Measurements from ENCODE around the gene ANKRD55.
"Not testable (repeated sequence)": the region's sequence is repeated elsewhere in the genome, so short reads cannot be mapped to it uniquely, and the experiment has no call there.

Gene ANKRD55

DNA sequence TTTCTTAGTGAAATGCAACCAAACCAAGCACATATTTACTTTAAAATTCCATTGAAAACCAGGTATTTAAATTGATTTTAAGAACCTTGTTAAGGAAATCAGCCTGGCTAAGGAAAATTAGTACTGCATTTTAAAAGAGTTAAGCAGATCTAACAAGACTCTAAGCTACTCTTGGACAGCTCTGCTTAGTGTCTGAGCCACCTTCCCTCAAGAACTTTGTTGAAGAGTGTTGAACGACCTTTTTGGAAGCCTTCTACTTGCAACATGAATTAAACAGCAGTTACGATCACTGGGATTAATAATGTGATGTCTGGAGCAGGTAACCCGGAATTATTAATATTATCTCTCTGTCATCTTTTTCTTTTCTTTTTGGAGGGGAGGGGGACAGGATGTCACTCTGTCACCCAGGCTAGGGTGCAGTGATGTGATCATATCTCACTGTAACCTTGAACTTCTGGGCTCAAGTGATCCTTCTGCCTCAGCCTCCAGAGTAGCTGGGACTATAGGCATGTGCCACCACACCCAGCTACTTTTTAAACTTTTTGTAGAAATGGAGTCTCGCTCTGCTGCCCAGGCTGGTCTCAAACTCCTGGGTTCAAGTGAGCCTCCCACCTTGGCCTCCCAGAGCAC lies 74.7 kb downstream of the ANKRD55 start:
- H3K36me3 ChIP-seq (ENCODE audit: insufficient read depth, low read length), result no peaks in the 10 kb centered on the region
- H2AFZ ChIP-seq (ENCODE audit: low read length, unreplicated experiment), result no peak overlapping the region
- H3K27me3 ChIP-seq (ENCODE audit: insufficient read depth, low read length), result no peaks in the 10 kb centered on the region
- H3K4me3 ChIP-seq (ENCODE audit: low read depth, low read length), result no peak overlapping the region
- H3K4me1 ChIP-seq (ENCODE audit: control insufficient read depth, insufficient read depth, low read length, unreplicated experiment), result no peaks in the 10 kb centered on the region
- no peaks in the 10 kb centered on the region for H3K79me2 ChIP-seq (ENCODE audit: control insufficient read depth, insufficient read depth, low read length, unreplicated experiment)
- no peak overlapping the region for H3K27ac ChIP-seq (ENCODE audit: low read depth, low read length)

DNA sequence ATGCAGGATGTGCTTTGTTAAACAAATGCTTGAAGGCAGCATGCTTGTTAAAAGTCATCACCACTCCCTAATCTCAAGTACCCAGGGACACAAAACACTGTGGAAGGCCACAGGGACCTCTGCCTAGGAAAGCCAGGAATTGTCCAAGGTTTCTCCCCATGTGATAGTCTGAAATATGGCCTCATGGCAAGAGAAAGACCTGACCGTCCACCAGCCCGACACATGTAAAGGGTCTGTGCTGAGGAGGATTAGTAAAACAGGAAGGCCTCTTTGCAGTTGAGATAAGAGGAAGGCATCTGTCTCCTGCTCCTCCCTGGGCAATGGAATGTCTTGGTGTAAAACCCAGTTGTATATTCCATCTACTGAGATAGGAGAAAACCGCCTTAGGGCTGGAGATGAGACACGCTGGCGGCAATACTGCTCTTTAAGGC lies 75.9 kb downstream of the ANKRD55 start:
- H3K4me3 ChIP-seq (ENCODE audit: low read depth, low read length); H3K36me3 ChIP-seq (ENCODE audit: insufficient read depth, low read length); H3K79me2 ChIP-seq (ENCODE audit: control insufficient read depth, insufficient read depth, low read length, unreplicated experiment); H3K27me3 ChIP-seq (ENCODE audit: insufficient read depth, low read length); H2AFZ ChIP-seq (ENCODE audit: low read length, unreplicated experiment); H3K4me1 ChIP-seq (ENCODE audit: control insufficient read depth, insufficient read depth, low read length, unreplicated experiment); H3K27ac ChIP-seq (ENCODE audit: low read depth, low read length): not testable (repeated sequence)

DNA sequence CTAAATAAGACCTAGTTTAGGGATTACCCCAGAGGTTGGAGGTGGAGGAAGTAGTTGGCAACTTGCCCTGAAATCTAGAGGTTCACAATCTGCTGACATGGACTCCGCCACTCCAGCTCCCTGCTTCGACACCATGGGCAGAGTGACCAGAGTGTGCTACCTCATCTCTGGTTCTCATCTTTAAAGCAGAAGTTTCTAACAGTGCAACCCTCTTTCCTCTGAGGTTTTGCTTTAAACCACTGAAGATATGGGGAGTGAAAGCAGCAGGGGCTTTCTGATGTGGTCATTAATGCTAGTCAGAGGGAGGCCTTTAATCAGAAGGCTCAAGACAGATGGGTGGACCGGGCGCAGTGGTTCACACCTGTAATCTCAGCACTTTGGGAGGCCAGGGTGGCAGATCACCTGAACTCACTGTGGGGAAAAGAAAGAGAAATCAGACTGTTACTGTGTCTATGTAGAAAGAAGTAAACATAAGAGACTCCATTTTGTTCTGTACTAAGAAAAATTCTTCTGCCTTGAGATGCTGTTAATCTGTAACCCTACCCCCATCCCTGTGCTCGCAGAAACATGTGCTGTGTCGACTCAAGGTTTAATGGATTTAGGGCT lies 76.4 kb downstream of the ANKRD55 start:
- not testable (repeated sequence) for H3K79me2 ChIP-seq (ENCODE audit: control insufficient read depth, insufficient read depth, low read length, unreplicated experiment); H3K36me3 ChIP-seq (ENCODE audit: insufficient read depth, low read length); H3K4me3 ChIP-seq (ENCODE audit: low read depth, low read length); H2AFZ ChIP-seq (ENCODE audit: low read length, unreplicated experiment); H3K4me1 ChIP-seq (ENCODE audit: control insufficient read depth, insufficient read depth, low read length, unreplicated experiment); H3K27ac ChIP-seq (ENCODE audit: low read depth, low read length); H3K27me3 ChIP-seq (ENCODE audit: insufficient read depth, low read length)

DNA sequence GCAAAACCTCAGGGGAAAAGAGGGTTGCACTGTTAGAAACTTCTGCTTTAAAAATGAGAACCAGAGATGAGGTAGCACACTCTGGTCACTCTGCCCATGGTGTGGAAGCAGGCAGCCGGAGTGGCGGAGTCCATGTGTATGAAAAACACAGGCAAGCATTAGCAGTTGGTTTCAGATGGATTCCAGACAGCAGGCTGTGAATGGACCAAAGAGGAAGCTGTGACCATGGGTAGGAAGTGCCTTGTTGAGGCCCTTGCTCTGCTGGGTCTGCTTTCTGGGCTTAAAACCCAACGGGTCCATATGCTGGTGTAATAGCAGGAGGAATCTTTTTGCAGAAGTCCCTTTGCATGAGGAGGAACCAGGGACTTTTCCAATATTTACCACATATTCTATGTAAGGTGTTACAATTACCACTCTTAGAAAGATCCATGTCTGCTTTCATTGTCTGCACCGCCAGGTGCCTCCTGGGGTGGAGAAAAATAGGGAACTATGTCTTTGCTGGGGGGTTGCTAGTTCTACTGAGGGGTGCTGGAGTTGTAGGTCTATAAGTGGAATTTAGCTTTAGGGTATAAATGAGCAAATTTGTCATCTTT lies 77.0 kb downstream of the ANKRD55 start:
- Histone ChIP-seq H3K4me1 (ENCODE audit: control insufficient read depth, insufficient read depth, low read length, unreplicated experiment) (peaks cover 6% of the 10 kb centered on the region), H3K27me3 (ENCODE audit: insufficient read depth, low read length) (no peaks in the 10 kb centered on the region), H3K36me3 (ENCODE audit: insufficient read depth, low read length) (no peaks in the 10 kb centered on the region), H3K4me3 (ENCODE audit: low read depth, low read length) (no peak overlapping the region), H3K27ac (ENCODE audit: low read depth, low read length) (no peak overlapping the region), H2AFZ (ENCODE audit: low read length, unreplicated experiment) (no peak overlapping the region), H3K79me2 (ENCODE audit: control insufficient read depth, insufficient read depth, low read length, unreplicated experiment) (no peaks in the 10 kb centered on the region)

DNA sequence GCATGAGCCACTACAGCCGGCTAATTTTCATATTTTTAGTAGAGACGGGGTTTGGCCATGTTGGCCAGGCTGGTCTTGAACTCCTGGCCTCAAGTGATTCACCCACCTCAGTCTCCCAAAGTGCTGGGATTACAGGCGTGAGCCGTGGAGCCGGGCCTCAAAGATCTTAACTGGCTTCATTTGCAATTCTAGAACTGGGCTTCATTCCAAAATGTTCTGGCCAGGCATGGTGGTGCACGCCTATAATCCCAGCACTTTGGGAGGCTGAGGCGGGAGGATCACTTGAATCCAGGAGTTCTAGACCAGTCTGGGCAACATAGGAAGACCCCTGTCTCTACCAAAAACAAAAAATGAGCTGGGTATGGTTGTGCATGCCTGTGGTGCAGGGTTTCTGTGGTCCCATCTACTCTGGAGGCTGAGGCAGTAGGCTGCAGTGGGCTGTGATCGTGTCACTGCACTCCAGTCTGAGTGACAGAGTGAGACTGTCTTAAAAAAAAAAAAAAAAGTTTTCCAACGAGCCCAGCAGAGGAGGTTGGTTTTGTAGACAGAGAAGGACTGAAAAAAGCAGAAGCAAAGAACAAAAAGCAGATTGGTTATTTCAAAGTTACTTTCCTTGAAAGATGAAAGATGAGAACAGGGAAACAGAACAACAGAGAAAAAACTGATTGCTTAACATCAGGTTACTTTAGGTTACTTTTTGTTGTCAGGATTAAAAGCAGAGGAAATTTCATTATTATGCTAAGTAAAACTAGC lies 78.2 kb downstream of the ANKRD55 start:
- no peak overlapping the region for H3K27ac ChIP-seq (ENCODE audit: low read depth, low read length)
- peak overlapping the region; percentile 77 for H2AFZ ChIP-seq (ENCODE audit: low read length, unreplicated experiment)
- peaks cover 6% of the 10 kb centered on the region for H3K4me1 ChIP-seq (ENCODE audit: control insufficient read depth, insufficient read depth, low read length, unreplicated experiment)
- no peaks in the 10 kb centered on the region for H3K36me3 ChIP-seq (ENCODE audit: insufficient read depth, low read length)
- H3K79me2 ChIP-seq (ENCODE audit: control insufficient read depth, insufficient read depth, low read length, unreplicated experiment), result no peaks in the 10 kb centered on the region
- no peaks in the 10 kb centered on the region for H3K27me3 ChIP-seq (ENCODE audit: insufficient read depth, low read length)
- no peak overlapping the region for H3K4me3 ChIP-seq (ENCODE audit: low read depth, low read length)

DNA sequence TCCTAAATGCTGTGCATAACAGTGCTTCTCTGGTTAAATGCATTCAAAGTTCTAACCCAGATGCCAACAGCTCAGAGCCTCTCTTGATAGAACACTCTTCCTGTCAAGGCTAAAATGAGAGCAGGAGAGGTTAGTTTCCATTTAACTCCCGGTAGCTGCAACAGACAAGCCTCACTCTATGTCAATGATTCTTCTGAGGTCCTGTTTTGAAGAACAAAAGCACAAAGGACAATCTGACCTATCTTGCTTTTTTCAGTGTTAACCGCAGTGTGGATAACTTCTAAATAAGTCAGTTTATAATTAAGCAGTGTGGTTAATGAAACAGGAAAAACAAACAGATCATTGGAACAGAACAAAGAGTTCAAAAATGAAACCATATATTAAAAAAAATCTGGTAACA lies 80.7 kb downstream of the ANKRD55 start:
- no peak overlapping the region for H3K27ac ChIP-seq (ENCODE audit: low read depth, low read length)
- H3K4me3 ChIP-seq (ENCODE audit: low read depth, low read length), result peak overlapping the region; percentile 57
- H2AFZ ChIP-seq (ENCODE audit: low read length, unreplicated experiment), result peak overlapping the region; percentile 96
- H3K4me1 ChIP-seq (ENCODE audit: control insufficient read depth, insufficient read depth, low read length, unreplicated experiment), result peaks cover 6% of the 10 kb centered on the region
- no peaks in the 10 kb centered on the region for H3K79me2 ChIP-seq (ENCODE audit: control insufficient read depth, insufficient read depth, low read length, unreplicated experiment)
- no peaks in the 10 kb centered on the region for H3K27me3 ChIP-seq (ENCODE audit: insufficient read depth, low read length)
- no peaks in the 10 kb centered on the region for H3K36me3 ChIP-seq (ENCODE audit: insufficient read depth, low read length)

DNA sequence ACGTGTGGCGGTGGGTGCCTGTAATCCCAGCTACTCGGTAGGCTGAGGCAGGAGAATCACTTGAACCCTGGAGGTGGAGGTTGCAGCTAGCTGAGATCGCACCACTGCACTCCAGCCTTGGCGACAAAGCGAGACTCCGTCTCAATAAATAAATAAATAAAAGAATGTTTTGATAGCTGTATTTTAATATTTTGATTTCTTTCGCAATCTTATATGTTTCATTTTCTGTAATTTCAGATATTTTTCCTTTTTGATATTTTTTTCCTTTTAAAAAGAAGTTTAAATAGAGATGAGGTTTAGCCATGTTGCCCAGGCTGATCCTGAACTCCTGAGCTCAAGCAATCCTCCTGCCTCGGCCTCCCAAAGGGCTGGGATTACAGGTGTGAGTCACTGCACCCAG lies 82.4 kb downstream of the ANKRD55 start:
- not testable (repeated sequence) for H3K27me3 ChIP-seq (ENCODE audit: insufficient read depth, low read length); H3K27ac ChIP-seq (ENCODE audit: low read depth, low read length); H3K36me3 ChIP-seq (ENCODE audit: insufficient read depth, low read length); H3K4me3 ChIP-seq (ENCODE audit: low read depth, low read length); H2AFZ ChIP-seq (ENCODE audit: low read length, unreplicated experiment); H3K4me1 ChIP-seq (ENCODE audit: control insufficient read depth, insufficient read depth, low read length, unreplicated experiment); H3K79me2 ChIP-seq (ENCODE audit: control insufficient read depth, insufficient read depth, low read length, unreplicated experiment)

DNA sequence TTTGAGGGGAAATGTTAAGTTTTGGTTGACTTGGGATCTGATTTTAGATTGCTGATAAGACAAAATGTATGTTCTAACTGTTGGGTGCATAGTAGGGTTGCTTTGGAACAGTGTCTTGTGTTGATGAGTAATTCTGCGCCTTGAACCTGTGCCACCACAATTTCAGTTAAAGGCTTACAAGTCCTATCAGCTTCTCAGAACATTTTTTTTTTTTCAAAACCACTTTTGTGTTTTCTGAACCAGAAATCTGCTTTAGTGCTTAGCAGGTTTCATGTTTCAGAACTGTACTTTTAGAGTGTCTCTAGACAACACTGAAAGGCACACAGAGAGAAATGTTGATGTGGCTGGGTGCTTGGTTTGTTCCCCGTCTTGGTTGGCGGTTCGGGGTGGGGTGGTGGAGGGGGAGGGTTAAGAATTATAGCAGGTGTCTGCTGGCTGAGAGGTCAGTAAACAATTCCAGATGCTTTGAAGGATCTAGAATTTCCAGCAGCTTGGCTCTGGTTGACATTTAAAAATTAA lies 84.6 kb downstream of the ANKRD55 start:
- no peaks in the 10 kb centered on the region for H3K36me3 ChIP-seq (ENCODE audit: insufficient read depth, low read length)
- H2AFZ ChIP-seq (ENCODE audit: low read length, unreplicated experiment), result no peak overlapping the region
- H3K4me3 ChIP-seq (ENCODE audit: low read depth, low read length), result no peak overlapping the region
- no peaks in the 10 kb centered on the region for H3K79me2 ChIP-seq (ENCODE audit: control insufficient read depth, insufficient read depth, low read length, unreplicated experiment)
- peaks cover 6% of the 10 kb centered on the region for H3K4me1 ChIP-seq (ENCODE audit: control insufficient read depth, insufficient read depth, low read length, unreplicated experiment)
- no peak overlapping the region for H3K27ac ChIP-seq (ENCODE audit: low read depth, low read length)
- no peaks in the 10 kb centered on the region for H3K27me3 ChIP-seq (ENCODE audit: insufficient read depth, low read length)

DNA sequence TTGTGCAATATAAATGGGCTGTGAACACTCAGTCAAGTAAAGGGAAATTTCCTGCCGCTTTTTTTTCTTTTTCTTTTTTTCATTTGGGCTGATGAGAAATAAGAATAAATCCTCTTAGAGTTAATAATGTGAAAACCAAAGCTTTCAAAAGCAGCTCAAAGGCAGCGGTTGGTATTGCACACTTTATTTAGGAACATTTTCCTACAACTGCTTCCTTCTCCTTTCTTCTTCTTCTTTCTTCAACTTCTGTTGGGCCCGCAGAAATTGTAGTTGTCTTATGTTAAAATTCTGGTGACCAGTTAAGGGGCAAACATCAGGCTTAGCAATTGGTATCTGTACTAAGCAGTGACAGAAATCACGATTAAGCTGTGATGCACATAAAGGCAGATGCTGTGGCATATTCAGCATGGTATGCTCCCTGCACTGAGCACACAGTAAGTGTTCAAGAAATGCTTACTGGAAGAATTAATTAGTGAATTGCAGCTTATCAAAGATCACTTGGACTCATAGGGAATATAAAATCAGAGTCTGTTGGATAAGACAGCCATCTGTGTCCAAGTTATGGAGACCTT lies 85.4 kb downstream of the ANKRD55 start:
- H3K27ac ChIP-seq (ENCODE audit: low read depth, low read length), result no peak overlapping the region
- H2AFZ ChIP-seq (ENCODE audit: low read length, unreplicated experiment), result no peak overlapping the region
- H3K27me3 ChIP-seq (ENCODE audit: insufficient read depth, low read length), result no peaks in the 10 kb centered on the region
- no peak overlapping the region for H3K4me3 ChIP-seq (ENCODE audit: low read depth, low read length)
- H3K4me1 ChIP-seq (ENCODE audit: control insufficient read depth, insufficient read depth, low read length, unreplicated experiment), result peaks cover 6% of the 10 kb centered on the region
- H3K36me3 ChIP-seq (ENCODE audit: insufficient read depth, low read length), result no peaks in the 10 kb centered on the region
- H3K79me2 ChIP-seq (ENCODE audit: control insufficient read depth, insufficient read depth, low read length, unreplicated experiment), result no peaks in the 10 kb centered on the region

DNA sequence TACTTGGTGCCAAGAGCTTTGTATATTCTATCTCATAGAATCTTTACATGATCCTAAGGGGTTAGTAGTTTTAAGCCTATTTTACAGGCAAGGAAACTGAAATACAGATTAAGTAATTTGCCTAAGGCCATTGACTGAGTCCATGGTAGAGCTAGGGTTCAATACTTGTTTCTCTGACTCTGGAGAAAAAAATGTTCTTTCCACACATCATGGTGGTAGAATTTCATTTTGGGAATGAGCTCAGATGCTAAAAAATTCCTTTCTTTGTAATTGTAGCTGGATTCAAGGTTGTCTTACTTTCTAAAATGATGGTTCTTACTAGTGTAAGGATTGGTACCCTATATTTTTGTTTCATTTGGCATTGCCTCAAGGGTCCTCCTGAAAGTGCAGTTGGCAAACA lies 86.0 kb downstream of the ANKRD55 start:
- Histone ChIP-seq H2AFZ (ENCODE audit: low read length, unreplicated experiment) (no peak overlapping the region), H3K27ac (ENCODE audit: low read depth, low read length) (no peak overlapping the region), H3K4me3 (ENCODE audit: low read depth, low read length) (no peak overlapping the region), H3K36me3 (ENCODE audit: insufficient read depth, low read length) (no peaks in the 10 kb centered on the region), H3K27me3 (ENCODE audit: insufficient read depth, low read length) (no peaks in the 10 kb centered on the region), H3K79me2 (ENCODE audit: control insufficient read depth, insufficient read depth, low read length, unreplicated experiment) (no peaks in the 10 kb centered on the region), H3K4me1 (ENCODE audit: control insufficient read depth, insufficient read depth, low read length, unreplicated experiment) (peaks cover under 1% of the 10 kb centered on the region)

Measured in ACC112 (cell line).